Stimulated activated CD4-positive, alpha-beta T cell treated with anti-CD3 and anti-CD28 coated beads, Interleukin-2, amount 100 ng/mL, for 4 hours (primary cell): ENCODE results near the gene TMEM132D.

ENCODE experiments used
- DNase-seq: peaks from one replicate; pipeline ENCODE4 v3.0.0-alpha.2; 2020; ENCODE audit warnings: low read depth

TMEM132D gene

GRCh38 chr12:129102233-129102632 lies 801.6 kb downstream of the TMEM132D start:
- DNase-seq = no peak

- DNase-seq = no peak
Measured at GRCh38 chr12:129101816-129102215, 802.0 kb downstream of the TMEM132D start.

GRCh38 chr12:129101404-129101803 lies 802.4 kb downstream of the TMEM132D start:
- DNase-seq = no peak

- no peak for DNase-seq
Measured at GRCh38 chr12:129097451-129097850, 806.4 kb downstream of the TMEM132D start.

GRCh38 chr12:129096968-129097367 lies 806.9 kb downstream of the TMEM132D start:
- no peak for DNase-seq

GRCh38 chr12:129096184-129096583 lies 807.6 kb downstream of the TMEM132D start:
- no peak for DNase-seq

- no peak for DNase-seq
Measured at GRCh38 chr12:129089576-129089975, 814.2 kb downstream of the TMEM132D start.

GRCh38 chr12:129084875-129085826 lies 818.7 kb downstream of the TMEM132D start:
- DNase-seq = no peak

GRCh38 chr12:129083121-129083840 lies 820.5 kb downstream of the TMEM132D start:
- DNase-seq = no peak

GRCh38 chr12:129082441-129082840 lies 821.4 kb downstream of the TMEM132D start:
- DNase-seq = no peak

GRCh38 chr12:129081755-129082250 lies 822.0 kb downstream of the TMEM132D start:
- DNase-seq = no peak

GRCh38 chr12:129080821-129081220 lies 823.0 kb downstream of the TMEM132D start:
- DNase-seq = no peak

GRCh38 chr12:129080391-129080790 lies 823.4 kb downstream of the TMEM132D start:
- DNase-seq = no peak

- no peak for DNase-seq
Measured at GRCh38 chr12:129079719-129080118, 824.1 kb downstream of the TMEM132D start.

- no peak for DNase-seq
Measured at GRCh38 chr12:129076441-129077320, 827.1 kb downstream of the TMEM132D start.

GRCh38 chr12:129075460-129076208 lies 828.2 kb downstream of the TMEM132D start:
- DNase-seq = no peak

- no peak for DNase-seq
Measured at GRCh38 chr12:129074379-129074778, 829.4 kb downstream of the TMEM132D start.

GRCh38 chr12:129073157-129073915 lies 830.5 kb downstream of the TMEM132D start:
- no peak for DNase-seq

- DNase-seq = no peak
Measured at GRCh38 chr12:129071362-129071761, 832.5 kb downstream of the TMEM132D start.

GRCh38 chr12:129069886-129070285 lies 833.9 kb downstream of the TMEM132D start:
- no peak for DNase-seq
